HG03457 (cell line): ENCODE measurements around the gene PCDHB2.
"Not testable (repeated sequence)": the region's sequence is repeated elsewhere in the genome, so short reads cannot be mapped to it uniquely, and the experiment has no call there.

ENCODE experiments used
- ATAC-seq: cut with Tn5 transposase; IDR thresholded peaks from one replicate; pipeline ENCODE4 v1.9.1; 2021; ENCODE audit warnings: moderate number of reproducible peaks; ENCODE audit not compliant: unreplicated experiment

The PCDHB2 gene

DNA sequence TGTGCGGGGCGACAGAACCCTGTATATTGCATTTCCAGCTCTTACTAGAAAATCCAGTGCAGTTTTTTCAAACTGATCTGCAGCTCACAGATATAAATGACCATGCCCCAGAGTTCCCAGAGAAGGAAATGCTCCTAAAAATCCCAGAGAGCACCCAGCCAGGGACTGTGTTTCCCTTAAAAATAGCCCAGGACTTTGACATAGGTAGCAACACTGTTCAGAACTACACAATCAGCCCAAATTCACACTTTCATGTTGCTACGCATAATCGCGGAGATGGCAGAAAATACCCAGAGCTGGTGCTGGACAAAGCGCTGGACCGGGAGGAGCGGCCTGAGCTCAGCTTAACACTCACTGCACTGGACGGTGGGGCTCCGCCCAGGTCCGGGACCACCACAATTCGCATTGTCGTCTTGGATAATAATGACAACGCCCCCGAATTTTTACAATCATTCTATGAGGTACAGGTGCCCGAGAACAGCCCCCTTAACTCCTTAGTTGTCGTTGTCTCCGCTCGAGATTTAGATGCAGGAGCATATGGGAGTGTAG lies 41.4 kb downstream of the PCDHB2 start:
- ATAC-seq, result no peak

DNA sequence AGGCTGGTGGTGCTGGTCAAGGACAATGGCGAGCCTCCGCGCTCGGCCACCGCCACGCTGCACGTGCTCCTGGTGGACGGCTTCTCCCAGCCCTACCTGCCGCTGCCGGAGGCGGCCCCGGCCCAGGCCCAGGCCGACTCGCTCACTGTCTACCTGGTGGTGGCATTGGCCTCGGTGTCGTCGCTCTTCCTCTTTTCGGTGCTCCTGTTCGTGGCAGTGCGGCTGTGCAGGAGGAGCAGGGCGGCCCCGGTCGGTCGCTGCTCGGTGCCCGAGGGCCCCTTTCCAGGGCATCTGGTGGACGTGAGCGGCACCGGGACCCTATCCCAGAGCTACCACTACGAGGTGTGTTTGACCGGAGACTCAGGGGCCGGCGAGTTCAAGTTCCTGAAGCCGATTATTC lies 42.9 kb downstream of the PCDHB2 start:
- not testable (repeated sequence) for ATAC-seq
